HG03064 (cell line): ENCODE data around the gene PTPRE.
A peak's percentile ranks its signal among the peaks of the same experiment; 100 is the strongest.

ENCODE experiments used
- ATAC-seq: cut with Tn5 transposase; IDR thresholded peaks from one replicate; pipeline ENCODE4 v1.9.1; 2021; ENCODE audit warnings: low read depth; ENCODE audit not compliant: unreplicated experiment

Gene PTPRE

DNA sequence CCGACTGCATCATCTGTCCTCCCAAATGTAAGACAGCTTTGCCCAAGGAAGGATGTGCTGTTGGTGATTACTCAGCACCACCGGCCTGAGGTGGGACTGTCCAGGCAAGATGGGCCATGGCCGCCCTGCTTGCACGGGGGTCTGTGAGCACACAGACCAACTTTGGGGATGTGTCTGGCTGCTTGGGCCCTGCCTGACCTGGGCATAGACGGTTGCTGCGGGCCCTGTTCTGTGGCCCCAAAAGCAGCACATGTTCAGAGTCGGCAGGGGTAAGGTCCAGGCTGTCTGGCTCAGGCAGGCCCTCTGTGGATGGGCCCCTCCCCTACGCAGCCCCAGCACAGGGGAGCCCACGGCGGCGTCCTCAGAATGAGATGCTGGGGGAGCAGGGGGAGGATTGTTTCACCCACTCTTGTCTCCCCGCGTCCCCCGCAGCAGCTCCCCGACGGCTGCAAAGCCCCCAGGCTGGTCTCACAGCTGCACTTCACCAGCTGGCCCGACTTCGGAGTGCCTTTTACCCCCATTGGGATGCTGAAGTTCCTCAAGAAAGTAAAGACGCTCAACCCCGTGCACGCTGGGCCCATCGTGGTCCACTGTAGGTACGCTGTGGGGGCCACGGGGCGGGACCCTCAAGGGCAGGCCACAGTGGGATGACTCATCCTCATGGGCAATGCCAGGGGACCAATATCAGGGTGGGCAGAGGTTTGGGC lies 160.9 kb downstream of the PTPRE start:
- ATAC-seq = no peak

GRCh38 chr10:128068398-128069285 lies 161.7 kb downstream of the PTPRE start:
- ATAC-seq = peak; percentile 2

- peak; percentile 40 for ATAC-seq
These were observed 162.6 kb downstream of the PTPRE start for GRCh38 chr10:128069351-128070051.

DNA sequence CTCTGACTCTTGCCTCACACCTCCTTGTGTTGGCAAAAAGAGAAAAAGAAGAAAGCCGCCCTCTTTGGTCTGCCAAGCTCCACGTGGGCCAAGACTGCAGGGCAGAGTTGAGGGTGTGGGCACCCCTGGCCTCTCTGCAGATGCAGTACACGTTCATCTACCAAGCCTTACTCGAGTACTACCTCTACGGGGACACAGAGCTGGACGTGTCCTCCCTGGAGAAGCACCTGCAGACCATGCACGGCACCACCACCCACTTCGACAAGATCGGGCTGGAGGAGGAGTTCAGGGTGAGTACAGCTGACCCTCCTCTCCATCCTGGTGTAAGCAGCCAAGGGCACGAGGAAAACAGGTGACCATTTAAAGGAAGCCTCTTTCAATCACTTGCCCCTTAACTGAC lies 163.3 kb downstream of the PTPRE start:
- ATAC-seq = no peak

GRCh38 chr10:128070721-128071416 lies 164.0 kb downstream of the PTPRE start:
- no peak for ATAC-seq

GRCh38 chr10:128071417-128071782 lies 164.5 kb downstream of the PTPRE start:
- no peak for ATAC-seq

- ATAC-seq = no peak
These were observed 165.1 kb downstream of the PTPRE start for GRCh38 chr10:128072046-128072445.

GRCh38 chr10:128072941-128073645 lies 166.2 kb downstream of the PTPRE start:
- no peak for ATAC-seq

GRCh38 chr10:128073890-128074289 lies 167.0 kb downstream of the PTPRE start:
- no peak for ATAC-seq

DNA sequence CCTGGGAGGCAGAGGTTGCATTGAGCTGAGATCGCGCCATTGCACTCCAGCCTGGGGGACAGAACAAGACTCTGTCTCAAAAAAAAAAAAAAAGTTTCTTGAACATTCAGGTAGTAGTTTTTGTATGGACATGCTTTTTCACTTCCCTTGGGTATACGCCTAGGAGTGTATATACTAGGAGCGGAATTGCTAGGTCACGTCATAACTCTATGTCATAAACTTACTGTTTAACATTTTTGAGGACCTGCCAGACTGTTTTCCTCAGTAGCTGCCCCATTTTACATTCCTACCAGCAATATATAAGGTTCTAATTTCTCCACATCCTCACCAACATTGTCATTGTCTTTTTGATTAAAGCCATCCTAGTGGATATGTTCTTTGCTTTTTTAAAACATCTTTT lies 167.7 kb downstream of the PTPRE start:
- no peak for ATAC-seq

DNA sequence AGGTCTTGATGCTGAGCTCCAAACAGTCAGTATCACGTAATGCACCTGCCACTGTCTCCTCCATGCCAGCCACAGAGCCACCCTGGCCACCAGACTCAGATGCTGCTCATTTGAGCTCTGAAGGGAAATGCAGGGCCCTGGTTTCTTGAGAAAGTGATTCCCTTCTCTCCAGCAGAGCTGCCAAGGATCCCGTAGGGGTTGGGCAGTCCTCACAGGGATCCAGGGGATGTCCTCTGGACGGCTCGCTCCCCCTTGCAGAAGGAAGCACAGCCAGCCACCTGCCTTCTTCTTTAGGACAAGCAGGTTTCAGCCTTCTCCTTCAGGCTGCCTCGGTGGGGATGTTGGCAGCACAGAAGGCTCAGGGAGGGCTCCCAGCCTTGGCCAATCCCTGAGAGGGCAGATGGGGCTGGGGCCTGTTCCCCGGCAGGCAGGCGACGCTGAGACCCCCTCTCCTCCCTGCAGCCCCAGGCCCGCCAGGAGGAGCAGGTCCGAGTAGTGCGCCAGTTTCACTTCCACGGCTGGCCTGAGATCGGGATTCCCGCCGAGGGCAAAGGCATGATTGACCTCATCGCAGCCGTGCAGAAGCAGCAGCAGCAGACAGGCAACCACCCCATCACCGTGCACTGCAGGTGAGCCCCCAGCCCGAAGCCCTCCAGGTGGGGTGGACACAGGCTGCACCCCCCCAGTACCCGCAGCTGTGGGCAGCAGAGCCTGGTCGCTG lies 170.4 kb downstream of the PTPRE start:
- ATAC-seq = no peak

GRCh38 chr10:128078136-128078969 lies 171.4 kb downstream of the PTPRE start:
- no peak for ATAC-seq

DNA sequence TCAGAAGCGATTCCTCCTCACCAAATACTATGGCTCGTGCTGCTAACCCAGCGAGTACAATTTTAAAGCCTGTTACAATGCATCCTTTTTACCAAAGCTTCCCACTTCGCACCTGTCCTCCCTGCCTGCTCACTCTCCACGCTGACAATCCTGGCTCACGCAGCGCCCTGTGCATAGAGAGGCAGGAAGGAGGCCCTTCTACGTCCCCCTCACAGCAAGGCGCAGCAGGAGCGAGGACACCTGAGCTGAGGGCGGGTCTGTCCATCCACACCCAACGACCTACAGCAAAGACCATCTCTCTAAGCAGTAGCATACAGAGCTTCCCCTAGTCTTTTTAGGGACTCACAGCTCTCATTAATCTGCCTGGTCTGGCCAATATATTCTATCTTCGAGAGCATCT lies 173.3 kb downstream of the PTPRE start:
- ATAC-seq = no peak

DNA sequence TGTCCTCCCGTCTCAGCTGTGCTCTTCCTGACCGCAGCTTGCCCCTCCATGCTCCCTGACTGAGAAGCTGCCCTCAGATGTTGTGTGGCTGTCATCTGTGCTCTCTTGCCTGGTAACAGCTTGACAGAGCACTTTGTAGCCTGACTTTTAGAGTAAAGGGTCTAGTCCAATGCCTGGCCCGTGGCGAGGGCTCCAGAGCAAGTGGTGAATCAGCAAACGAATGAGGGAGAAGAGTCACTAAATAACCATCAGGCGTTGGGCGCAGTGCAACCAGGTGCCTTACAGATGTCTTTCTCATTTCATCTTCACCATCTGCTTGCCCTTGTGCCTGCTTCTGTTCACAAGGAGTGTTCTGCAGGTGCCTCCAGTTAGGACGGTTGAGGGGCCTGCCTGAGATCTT lies 173.7 kb downstream of the PTPRE start:
- ATAC-seq = no peak

- ATAC-seq = no peak
These were observed 174.3 kb downstream of the PTPRE start for GRCh38 chr10:128081222-128081621.

DNA sequence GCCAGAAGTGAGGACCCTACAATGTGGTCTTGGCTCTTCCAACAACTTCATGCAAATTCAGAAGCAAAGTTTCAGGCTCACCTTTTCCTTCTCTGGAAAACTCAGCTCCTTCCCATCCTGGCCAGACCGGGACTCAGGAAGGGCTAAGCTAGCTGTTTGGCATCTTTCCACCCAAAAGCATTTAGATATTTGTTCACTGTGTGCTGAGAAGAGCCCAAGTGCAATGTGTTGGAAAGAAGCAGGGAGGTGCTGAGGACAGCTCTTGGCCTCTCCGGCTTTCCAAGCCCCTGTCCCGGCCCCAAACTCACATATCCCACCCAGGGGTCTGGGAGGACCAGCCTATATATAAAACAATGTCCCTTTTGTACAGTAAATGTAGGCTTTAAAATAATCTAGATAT lies 174.8 kb downstream of the PTPRE start:
- no peak for ATAC-seq

- ATAC-seq = no peak
These were observed 176.4 kb downstream of the PTPRE start for GRCh38 chr10:128083191-128083895.

- ATAC-seq = no peak
These were observed 177.5 kb downstream of the PTPRE start for GRCh38 chr10:128084364-128084763.
